Peyer's patch (tissue), 4 donors: ENCODE measurements around the gene SMPD4. TPM values are rescaled to one million over a fixed set of nuclear protein-coding genes. Genes with fewer than 3 reads are reported as not detected.
"Not testable (repeated sequence)": the region's sequence is repeated elsewhere in the genome, so short reads cannot be mapped to it uniquely, and the experiment has no call there.

Experiments used
- DNase-seq, 3 donors: peaks; one replicate each; pipeline ENCODE4 v3.0.0-alpha.2; 2017 to 2019
- H3K27ac ChIP-seq, 4 donors: fragments of 200-600 bp; sonication (generic); one replicate each; pipeline ENCODE4 v1.5.1; 2016 to 2019
- H3K27me3 ChIP-seq, 2 donors: fragments of 200-600 bp; sonication (generic); one replicate each; pipeline ENCODE4 v1.5.1; 2019
- H3K36me3 ChIP-seq, 3 donors: fragments of 200-600 bp; sonication (generic); one replicate each; pipeline ENCODE4 v1.5.1; 2016 to 2019
- H3K4me1 ChIP-seq, 4 donors: fragments of 200-600 bp; sonication (generic); one replicate each; pipeline ENCODE4 v1.5.1; 2016 to 2019
- H3K4me3 ChIP-seq, 4 donors: fragments of 200-600 bp; sonication (generic); 1 replicate in 3 of 4; 2 replicates in 1 of 4; pipeline ENCODE4 v1.5.1; 2016 to 2019; ENCODE audit warnings: mild to moderate bottlenecking in 1 of 4
- H3K9me3 ChIP-seq, 4 donors: fragments of 200-600 bp; sonication (generic); one replicate each; pipeline ENCODE4 v1.5.1; 2016 to 2019; ENCODE audit warnings: mild to moderate bottlenecking in 1 of 4
- CTCF ChIP-seq, 6 experiments: fragments of 450-650 bp in 4 of 6; fragments of 200-600 bp in 2 of 6; sonication (generic) in 1 of 6; IDR thresholded peaks; one replicate each; pipeline ENCODE4 v1.5.1; 2017 to 2019; ENCODE audit warnings: antibody characterized with exemption in 6 of 6, mild to moderate bottlenecking in 3 of 6, moderate library complexity in 1 of 6
- POLR2A ChIP-seq, 2 donors: fragments of 450-650 bp; IDR thresholded peaks; one replicate each; pipeline ENCODE4 v1.5.1; 2017; ENCODE audit warnings: antibody characterized with exemption in 2 of 2, mild to moderate bottlenecking in 2 of 2, moderate library complexity in 2 of 2
- total RNA-seq, 4 donors: library from RNA; depleted of rRNA; stranded (reverse); fragments of >200 nt; gene quantifications; one replicate each; pipeline ENCODE4 v1.1.0, GENCODE V29; 2016

SMPD4 gene
- total RNA-seq, 4 donors from 2014 or later = 48.0 to 83.3 (median 60.3) TPM

GRCh38 chr2:130198343-130198742 lies 16.9 kb upstream of the SMPD4 start, which contains the start of gene TUBA3E:
Gene TUBA3E, minus strand, starts transcription at chr2:130198439. Its CDS starts 79 bp downstream, at chr2:130198360.
- H3K4me3 ChIP-seq = no peak within 1 kb of the TSS
- H3K9me3 ChIP-seq = no peaks in the 10 kb centered on the region
- H3K27ac ChIP-seq = no peak within 1 kb of the TSS
- H3K27me3 ChIP-seq = no peaks in the 10 kb centered on the region
- TF ChIP-seq POLR2A (IDR thresholded peaks at IDR 0.05) (no peak), CTCF (IDR thresholded peaks at IDR 0.05) (no peak)
- no peak for DNase-seq
- H3K4me1 ChIP-seq = no peaks in the 10 kb centered on the region
- no peaks in the 10 kb centered on the region for H3K36me3 ChIP-seq

GRCh38 chr2:130196052-130196451 lies 14.7 kb upstream of the SMPD4 start:
- H3K9me3 ChIP-seq, H3K4me3 ChIP-seq, DNase-seq: not testable (repeated sequence)

GRCh38 chr2:130195089-130195635 lies 13.8 kb upstream of the SMPD4 start:
- DNase-seq, H3K9me3 ChIP-seq, H3K27ac ChIP-seq, H3K4me3 ChIP-seq, H3K36me3 ChIP-seq, H3K4me1 ChIP-seq, H3K27me3 ChIP-seq: not testable (repeated sequence)

More at GRCh38 chr2:130196052-130196451, 14.7 kb upstream of the SMPD4 start:
- H3K27me3 ChIP-seq, H3K27ac ChIP-seq, H3K4me1 ChIP-seq, H3K36me3 ChIP-seq: not testable (repeated sequence)

- not testable (repeated sequence) for H3K36me3 ChIP-seq, H3K9me3 ChIP-seq, H3K27ac ChIP-seq, DNase-seq, H3K4me1 ChIP-seq, H3K27me3 ChIP-seq, H3K4me3 ChIP-seq
Measured at GRCh38 chr2:130193824-130194223, 12.4 kb upstream of the SMPD4 start.

- H3K9me3 ChIP-seq, H3K4me3 ChIP-seq, H3K27ac ChIP-seq, H3K36me3 ChIP-seq, H3K27me3 ChIP-seq, DNase-seq, H3K4me1 ChIP-seq: not testable (repeated sequence)
Measured at GRCh38 chr2:130192451-130192850, 11.0 kb upstream of the SMPD4 start.

- H3K27ac ChIP-seq, H3K9me3 ChIP-seq, DNase-seq, H3K27me3 ChIP-seq, H3K4me1 ChIP-seq, H3K4me3 ChIP-seq, H3K36me3 ChIP-seq: not testable (repeated sequence)
Measured at GRCh38 chr2:130191319-130191718, 9.9 kb upstream of the SMPD4 start.

GRCh38 chr2:130190237-130190636 lies 8.8 kb upstream of the SMPD4 start:
- Histone ChIP-seq H3K9me3 (no peaks in the 10 kb centered on the region), H3K4me3 (no peak overlapping the region), H3K27ac (no peak overlapping the region), H3K36me3 (no peaks in the 10 kb centered on the region), H3K4me1 (no peaks in the 10 kb centered on the region), H3K27me3 (no peaks in the 10 kb centered on the region)
- no peak for DNase-seq
- TF ChIP-seq CTCF (IDR thresholded peaks at IDR 0.05) (no peak), POLR2A (IDR thresholded peaks at IDR 0.05) (no peak)

- H3K27ac ChIP-seq, H3K36me3 ChIP-seq, H3K9me3 ChIP-seq, H3K4me3 ChIP-seq, H3K27me3 ChIP-seq, H3K4me1 ChIP-seq, DNase-seq: not testable (repeated sequence)
Measured at GRCh38 chr2:130188958-130189357, 7.6 kb upstream of the SMPD4 start.

GRCh38 chr2:130187859-130188792 lies 6.7 kb upstream of the SMPD4 start:
- not testable (repeated sequence) for H3K4me1 ChIP-seq, H3K27ac ChIP-seq, H3K9me3 ChIP-seq, H3K27me3 ChIP-seq, DNase-seq, H3K36me3 ChIP-seq, H3K4me3 ChIP-seq
